ENCODE results near the gene ARHGAP11A.
"Not testable (repeated sequence)": the region's sequence is repeated elsewhere in the genome, so short reads cannot be mapped to it uniquely, and the experiment has no call there.

GRCh38 chr15:32578482-32578881 lies 36.8 kb upstream of the ARHGAP11A start:
- not testable (repeated sequence) for TF ChIP-seq CTCF (IDR thresholded peaks at IDR 0.05; ENCODE audit: low read depth, low read length); EZH2phosphoT487 (IDR thresholded peaks at IDR 0.05; ENCODE audit: low read depth)

Measured in OCI-LY3 (cell line).